CD4-positive, alpha-beta T cell treated with Interleukin-6 at 100 ng/mL for 8 hours (primary cell): ENCODE results near the gene HAUS7.

Source experiments
- DNase-seq: peaks from one replicate; pipeline ENCODE4 v3.0.0-alpha.2; 2020; ENCODE audit warnings: mixed read lengths, low spot score

Gene HAUS7

DNA sequence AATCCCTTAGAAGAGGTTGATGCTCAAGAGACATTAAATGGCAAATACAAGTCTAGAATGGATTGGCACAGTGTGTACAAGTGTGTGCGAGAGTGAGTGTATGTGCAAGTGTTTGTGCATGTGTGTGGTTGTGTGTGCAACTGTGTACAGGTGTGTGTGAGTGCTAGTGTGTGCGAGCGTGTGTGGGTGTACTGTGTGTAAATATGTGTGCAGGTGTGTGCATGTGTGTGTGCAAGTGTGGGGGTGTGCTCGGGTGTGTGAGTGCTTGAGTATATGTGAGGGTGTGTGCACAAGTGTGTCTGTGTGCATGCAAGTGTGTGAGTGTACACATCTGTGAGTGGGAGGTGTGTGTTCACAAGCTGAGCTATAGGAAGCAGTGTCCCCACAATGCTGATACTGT, 30.4 kb downstream of the HAUS7 start:
- no peak for DNase-seq

DNA sequence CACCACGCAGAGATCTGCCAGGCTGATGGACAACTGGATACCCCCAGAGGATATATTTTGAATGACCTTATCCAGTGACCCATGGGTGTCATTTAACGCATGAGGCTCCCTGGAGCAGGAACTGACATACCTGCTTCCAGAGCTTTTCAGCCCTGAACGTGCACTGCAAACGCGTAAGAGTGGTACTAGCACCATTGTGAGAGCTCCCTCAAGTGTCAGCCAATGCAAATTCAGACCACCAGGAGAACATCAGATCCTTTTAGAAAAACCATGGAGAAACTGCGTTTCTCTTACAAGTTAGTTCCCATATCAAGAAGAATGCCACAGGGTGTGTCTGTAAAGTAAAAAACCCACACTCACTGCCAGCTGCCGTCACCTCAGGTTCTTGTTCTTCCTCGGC, 31.8 kb downstream of the HAUS7 start:
- no peak for DNase-seq

DNA sequence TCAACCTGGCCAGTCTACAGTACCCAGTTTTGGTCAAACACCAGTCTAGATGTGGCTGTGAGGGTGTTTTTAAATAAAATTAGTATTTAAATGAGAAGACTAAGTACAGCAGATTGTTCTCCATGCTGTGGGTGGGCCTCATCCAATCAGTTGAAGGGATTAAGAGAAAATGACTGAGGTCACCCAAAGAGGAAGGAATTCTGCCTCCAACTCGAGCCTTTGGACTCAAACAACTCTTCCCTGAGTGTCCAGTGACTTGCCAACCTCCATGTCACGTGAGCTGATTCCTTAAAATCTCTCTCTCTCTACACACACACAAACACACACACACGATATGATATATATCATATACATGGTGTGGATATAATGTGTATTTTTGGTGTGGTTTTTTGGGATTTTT, 34.5 kb downstream of the HAUS7 start:
- no peak for DNase-seq

DNA sequence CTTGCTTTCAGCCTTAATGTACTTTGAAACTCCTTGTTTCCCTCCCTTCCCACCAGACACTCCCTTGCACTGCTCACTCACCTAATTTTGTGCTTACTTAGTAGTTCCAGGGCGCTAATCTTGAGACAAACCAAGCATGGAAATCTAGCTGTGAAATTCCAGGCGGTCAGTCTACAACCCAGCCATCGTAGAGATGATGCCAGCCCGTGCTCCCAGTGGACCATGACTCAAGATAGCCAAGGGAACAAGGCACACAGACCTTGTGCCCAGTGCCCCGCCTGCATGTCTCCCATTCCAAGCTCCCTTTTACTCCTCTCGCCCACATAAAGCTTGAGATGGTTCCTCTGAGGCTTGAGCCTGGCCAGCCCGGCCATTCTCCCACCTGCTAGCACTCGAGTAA, 35.6 kb downstream of the HAUS7 start:
- DNase-seq = no peak

DNA sequence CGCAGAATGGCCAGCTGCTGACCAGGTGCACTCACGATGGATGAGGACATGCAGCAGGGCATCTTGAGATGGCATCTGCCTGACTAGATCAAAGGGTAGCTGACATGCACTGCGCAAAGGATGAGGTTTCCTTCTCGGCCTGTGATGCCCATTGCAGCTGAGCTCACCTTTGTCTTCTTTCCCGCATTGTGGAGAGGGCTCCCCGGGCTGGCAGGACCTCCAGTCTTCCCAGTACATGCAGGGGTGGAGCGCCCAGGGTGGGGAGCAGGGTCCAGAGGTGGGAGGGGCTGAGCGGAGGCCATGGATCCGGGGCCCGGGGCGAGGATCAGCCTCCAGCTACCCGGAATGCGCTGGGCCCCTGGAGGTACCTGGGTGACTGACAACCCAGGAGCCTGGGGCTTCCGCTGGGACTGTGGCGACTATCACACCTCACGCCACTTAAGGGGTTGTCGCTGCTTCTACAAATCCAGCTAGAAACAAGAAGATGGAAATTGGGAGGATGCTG, 36.5 kb downstream of the HAUS7 start:
- no peak for DNase-seq

DNA sequence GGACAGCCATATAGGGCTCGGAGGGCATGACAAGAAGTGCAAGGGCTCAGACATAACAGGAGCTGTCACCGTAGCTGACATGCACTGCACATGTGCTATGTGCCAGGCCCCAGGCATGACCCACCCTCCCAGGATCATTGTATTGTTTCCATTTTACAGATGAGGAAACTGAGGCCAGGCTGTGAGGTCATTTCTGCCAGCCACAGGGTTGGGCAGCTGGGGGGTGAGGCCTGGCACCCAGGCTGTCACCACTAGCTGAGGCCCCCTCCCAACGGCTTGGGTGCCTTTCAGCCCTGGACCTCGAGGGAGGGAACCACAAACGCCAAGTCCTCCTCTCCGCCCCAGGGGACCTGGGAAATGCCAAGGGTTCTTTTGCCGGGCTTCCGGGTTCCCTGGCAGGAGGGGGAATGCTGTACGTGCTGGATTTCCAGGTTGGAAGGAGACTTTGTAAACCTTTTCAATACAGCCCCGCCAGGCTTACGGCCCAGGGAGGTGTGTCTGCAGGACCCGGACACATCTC, 37.2 kb downstream of the HAUS7 start:
- DNase-seq = no peak

DNA sequence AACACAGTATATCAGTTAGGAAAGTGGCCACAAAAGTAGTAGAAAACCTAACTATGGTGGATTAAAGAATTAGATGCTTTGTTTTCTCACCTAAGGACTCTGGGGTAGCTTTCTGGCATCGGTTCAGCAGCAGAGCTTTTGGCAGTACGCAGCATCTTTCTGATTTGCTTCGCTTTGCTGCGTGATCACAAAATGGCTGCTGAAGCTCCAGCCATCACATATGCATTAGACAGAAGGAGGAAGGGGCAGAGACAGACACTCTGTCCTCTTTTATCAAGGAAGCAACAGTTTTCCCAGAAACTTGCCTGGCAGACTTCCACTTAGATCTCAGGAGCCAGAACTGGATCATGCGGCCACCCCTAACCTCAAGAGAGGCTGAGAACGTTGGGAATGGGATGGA, 39.6 kb downstream of the HAUS7 start:
- DNase-seq = no peak

DNA sequence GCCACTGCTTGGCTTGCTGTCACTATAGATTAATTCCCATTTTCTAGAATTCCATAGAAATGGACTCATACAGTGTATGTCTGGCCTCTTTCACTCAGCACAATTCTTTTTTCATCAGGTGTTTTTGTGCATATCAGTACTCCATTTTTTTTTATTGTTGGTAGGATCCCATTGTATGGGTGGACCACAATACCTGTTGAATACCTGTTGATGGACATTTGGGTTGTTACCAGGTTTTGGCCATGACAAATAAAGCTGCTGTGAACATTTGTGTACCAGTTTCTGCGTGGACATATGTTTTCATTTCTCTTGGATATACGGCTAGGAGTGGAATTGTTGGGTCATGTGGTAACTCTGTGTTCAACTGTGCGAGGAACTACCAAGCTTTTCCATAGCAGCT, 44.2 kb downstream of the HAUS7 start:
- DNase-seq = no peak

DNA sequence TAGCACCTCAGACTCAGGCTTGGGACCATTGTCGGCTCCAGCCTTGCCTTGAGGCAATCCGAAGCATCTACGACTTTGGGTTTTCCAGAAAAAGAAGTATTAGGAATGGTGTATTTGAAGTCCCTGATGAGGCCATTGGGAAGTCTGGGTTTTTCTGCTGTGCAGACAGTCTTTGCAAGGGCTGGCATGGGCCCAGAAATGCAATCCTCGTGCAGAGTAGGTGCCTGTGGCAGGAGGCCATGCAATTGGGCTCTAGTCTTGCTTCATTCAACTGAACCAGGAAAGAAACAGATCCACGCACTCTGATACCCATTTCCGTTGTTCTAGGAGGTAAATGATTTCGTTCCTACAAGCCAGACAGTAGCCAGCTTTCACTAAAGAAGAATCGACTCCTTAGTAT, 46.7 kb downstream of the HAUS7 start:
- DNase-seq = no peak

DNA sequence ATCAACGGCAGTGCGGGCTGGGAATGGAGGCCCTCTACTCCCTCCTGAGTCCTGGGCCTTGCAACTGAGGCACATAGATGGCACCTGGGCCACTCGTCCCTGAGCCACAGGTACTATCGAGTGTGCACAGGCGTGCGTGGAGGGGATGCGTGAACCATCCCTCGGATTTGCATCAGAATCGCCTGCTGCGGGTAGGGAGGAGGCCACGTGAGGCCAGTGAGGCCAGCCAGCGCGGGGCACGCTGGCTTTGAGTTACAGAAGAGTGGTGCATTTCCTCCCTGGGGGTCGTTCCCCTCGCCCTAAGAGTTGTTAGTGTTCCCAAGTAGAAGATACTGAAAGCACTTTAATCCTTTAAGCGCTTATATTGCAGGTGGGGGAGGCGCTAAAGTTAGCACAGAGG, 48.5 kb downstream of the HAUS7 start:
- no peak for DNase-seq

DNA sequence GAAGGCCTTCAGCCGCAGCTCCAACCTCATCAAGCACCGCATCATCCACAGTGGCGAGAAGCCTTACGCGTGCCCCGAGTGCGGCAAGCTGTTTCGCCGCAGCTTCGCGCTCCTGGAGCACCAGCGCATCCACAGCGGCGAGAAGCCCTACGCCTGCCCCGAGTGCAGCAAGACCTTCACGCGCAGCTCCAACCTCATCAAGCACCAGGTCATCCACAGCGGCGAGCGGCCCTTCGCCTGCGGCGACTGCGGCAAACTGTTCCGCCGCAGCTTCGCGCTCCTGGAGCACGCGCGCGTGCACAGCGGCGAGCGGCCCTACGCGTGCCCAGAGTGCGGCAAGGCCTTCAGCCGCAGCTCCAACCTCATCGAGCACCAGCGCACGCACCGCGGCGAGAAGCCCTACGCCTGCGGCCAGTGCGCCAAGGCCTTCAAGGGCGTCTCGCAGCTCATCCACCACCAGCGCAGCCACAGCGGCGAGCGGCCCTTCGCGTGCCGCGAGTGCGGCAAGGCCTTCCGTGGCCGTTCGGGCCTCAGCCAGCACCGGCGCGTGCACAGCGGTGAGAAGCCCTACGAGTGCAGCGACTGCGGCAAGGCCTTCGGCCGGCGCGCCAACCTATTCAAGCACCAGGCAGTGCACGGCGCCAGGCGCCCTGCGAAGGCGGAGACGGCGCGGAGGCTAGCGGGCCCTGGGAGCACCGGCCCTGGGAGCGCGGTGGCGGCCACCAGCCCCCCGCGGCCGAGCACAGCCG, 49.4 kb downstream of the HAUS7 start:
- DNase-seq = no peak

DNA sequence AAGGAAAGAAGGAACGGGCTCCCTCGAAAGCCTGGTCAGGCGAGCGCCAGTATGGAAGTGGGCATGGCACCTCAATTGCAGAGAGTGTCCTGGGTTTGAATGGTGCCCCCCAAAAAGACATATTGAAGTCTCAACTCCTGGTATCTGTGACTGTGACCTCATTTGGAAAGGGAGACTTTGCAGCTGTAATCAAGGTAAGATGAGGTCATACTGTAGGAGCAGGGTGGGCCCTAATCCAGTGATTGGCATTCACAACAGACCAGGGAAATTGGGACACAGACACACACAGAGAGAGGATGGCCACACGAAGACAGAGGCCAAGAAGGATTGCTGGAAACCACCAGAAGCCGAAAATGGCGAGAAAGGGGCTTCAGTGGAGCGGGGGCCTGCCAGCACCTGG, 52.7 kb downstream of the HAUS7 start:
- no peak for DNase-seq

DNA sequence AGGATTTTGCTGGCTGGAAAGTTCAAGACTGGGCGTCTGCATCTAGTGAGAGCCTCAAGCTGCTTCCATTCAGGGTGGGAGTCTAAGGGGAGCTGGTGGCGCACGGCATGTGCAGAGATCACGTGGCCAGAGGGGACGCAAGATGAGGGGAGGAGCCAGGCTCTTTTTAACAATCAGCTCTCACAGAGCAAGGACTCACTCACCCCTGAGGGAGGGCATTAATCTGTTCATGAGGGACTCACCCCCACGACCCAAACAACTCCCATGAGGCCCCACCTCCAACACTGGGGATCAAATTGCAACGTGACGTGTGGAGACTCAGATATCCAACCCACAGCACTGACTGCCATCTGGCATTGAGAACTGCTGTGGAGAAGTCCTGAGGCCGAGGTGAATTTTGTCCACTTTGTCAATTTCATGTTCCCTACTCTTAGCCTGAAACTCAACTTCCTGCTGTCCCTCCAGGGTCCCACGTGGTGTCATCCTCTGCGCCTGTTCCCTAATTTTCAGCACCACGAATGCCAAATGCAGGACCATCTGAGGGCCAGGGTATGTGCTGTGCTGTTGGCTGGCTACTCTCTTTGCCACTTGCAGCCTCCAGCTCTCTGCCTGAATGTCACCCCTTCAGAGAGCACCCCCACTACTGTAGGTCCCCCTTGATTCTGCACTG, 53.5 kb downstream of the HAUS7 start:
- DNase-seq = no peak

DNA sequence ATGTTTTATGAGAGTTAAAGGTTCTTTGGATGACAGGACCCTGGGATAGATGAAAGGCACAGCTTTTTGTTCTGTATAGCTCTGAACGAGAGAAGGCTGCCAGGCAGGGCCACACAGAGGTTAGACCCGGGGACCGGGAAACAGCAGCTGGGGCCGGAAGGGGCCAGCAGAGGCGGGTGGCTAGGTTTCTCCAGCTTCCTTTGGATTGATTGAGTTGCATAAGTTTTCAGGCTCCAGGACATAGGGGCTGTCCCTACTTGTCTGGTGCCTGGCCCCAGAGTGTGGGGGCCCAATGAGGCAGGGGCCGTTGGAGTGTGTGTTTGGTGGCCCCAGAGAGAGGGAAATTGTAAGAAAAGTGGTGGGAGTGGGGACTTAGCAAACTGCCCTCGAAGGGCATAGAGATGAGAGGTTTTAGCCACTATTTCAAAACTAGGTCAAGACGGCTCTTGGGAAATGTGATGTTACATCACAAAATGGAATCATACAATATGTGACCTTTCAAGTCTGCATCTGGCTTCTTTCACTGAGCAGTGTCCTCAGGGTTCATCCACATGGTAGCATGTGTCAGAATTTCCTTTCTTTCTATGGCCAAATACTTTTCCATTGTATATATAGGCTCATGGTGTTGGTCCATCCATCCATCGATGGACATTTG, 55.4 kb downstream of the HAUS7 start:
- no peak for DNase-seq

DNA sequence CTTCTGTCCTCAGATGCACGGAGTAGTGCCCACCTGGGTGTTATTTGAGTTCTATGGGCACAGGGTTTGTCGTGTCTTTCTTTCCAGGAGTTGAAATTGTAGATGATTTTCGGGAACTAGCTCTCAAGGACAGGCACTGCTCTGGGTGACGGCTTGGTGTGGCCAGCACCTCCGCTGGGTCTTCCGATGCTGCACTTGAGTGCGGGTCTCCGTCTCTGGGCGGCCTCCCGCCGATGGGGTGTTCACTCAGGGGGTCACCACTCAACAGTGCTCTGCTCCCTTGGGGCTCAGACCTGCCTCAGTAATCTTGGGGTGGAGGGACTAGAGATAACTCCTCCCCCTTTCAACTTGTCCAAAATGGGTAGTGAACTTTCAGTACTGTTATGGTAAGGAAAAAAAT, 56.6 kb downstream of the HAUS7 start:
- no peak for DNase-seq

DNA sequence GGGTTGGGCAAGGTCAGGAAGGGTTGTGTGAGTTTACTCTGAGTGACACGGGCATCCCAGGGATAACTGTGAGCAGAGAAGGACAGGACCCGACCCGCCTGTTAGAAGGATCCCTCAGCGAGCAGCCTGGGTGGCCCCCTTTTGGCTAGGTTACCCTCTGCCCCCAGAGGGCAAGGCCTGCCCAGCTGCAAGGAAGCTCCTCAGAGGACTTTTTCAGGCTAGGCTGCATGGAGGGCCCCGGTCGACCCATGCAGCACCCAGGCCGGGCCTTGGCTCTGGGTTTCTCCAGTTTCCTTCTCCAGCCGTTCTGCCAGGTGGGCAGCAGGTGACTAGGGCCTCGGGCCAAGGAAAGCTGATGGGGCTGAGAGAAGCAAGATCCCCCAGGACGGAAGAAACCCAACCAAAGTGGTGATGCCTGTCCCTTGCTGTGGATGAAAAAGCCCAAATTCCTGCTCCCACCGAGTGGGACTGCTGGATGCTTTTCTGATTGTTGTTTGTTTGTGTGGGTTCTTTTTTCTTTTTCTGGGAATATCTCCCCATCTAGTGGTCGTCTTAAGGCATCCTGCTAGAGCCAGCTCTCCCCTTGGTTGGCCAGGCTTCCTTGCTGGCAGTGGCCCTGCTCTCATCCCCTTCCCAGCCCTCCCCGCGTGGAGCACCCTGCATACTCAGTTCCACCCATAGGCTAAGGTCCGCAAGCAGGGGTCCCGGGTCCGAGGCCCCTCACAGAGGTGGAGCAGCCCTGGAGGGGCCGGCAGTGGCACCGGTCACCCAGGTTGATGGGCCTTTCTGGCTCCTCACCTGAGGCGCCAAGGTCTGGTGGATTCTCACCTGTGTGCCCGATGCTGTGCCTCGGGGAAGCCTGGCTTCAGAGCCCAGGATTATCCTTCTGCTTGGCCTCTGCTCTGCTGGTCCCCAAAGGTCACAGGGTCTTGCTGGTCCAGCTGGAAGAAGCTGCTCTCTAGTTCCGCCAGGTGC, 57.3 kb downstream of the HAUS7 start:
- no peak for DNase-seq

DNA sequence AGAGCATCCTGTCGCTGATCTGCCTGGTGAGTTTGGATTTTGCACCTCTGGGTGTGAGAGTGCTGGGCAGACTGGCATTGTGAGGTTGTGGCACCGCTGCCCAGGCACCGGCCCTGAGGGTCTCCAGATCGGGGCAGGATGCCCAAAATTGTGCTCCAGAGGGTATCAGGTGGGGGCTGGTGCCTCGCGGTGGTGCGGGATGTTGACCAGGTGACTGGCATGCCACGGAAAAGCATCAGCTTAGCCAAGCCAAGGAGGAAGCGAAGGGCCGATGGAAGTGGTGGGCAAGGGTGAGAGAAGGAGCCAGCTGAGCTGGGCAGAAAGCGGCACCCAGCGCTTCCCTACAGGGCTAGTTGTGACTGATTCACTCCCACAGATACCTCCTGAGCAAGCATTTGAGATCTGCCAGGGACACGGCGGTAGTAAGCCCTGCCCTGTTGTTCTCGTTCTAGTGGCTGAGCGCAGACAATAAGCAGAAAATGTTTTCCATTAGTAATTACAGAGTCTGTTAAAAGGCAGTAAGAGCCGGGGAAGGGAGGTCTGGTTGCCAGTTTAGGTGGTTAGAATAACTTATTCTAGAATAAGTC, 58.3 kb downstream of the HAUS7 start:
- no peak for DNase-seq

DNA sequence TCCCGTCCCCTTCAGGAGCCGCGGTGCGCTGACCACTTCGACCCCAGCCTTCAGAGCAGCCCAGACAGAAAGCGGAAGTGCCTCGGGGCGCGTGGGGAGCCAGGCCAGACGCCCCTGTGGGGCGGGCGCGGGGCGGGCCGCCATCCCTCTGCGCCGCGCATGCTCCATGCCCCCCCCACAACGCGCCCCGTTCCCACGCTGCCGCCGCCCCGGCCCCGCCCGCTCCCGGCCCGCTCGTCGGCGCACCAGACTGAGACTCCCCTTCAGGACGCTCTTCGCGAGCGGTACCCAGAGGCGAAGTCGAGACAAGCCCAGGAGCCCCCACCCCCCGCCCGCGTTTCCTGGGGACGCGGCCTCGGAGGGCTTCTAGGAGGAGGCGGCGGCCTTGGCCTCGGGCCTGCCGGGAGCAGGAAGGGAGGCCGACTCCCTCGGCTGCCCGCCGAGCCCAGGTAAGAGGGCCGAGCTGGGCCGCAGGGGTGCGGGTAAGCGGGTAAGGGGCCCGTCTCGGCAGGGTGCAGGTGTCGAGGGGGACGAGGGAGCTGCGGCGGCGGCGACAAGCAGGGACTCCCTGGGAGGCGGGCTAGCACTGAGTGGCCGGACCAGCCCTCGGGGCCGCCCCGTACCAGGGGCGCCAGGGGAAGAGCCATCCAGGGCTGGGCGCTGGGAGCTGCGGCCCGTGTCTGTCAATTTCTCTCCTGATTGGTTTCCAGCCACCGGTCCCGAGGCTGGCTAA, 59.0 kb downstream of the HAUS7 start, which contains the start of gene ZFP92:
TSS of gene ZFP92 (plus strand) at position 218 of the 733 bp plus-strand sequence. CDS start 6,851 bp downstream, outside the sequence.
- no peak for DNase-seq

DNA sequence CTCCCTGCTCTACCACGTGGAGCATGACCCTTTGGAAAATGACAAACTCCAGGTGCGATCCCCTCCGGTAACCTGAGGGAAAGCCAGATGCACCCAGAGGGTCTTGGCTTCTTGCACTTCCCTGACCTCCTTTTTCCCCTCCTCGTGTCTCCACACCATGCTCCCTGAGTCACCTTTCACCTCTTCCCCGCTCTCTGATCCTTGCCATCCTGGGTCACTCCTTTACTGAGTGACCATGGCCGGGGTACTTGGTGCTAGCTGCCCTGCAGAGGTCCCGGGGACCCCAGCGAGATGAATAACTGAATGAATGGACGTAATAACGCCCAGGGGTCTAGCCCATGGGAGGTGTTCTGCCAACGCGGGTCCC, 59.5 kb downstream of the HAUS7 start:
- no peak for DNase-seq

DNA sequence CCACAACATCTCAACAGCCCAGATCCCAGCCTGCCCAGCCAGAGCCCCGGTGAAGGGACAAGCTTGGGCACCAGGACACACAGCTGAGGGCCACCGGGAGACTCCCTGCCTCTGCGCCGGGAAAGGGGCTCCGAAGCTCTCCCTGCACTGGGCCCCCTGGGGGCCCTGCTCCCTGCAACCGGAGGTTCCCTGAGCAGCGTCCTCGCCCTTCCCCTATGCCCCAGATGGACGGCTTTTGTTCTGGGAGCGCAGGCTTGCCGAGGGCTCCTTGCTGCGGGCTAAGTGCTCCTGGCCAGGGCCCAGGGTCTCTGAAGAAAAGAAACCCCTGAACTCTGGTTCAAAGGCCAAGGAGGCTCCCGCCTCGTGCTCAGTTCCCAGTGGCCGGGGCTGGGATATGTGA, 60.0 kb downstream of the HAUS7 start:
- DNase-seq = no peak
